Activated T-cell treated with anti-CD3 and anti-CD28 coated beads for 1 hour (primary cell): ENCODE results near the gene ZFX.
"Not testable (repeated sequence)": the region's sequence is repeated elsewhere in the genome, so short reads cannot be mapped to it uniquely, and the experiment has no call there.

Source experiments
- DNase-seq: peaks from one replicate; pipeline ENCODE4 v3.0.0-alpha.2; 2020; ENCODE audit warnings: low read depth

Gene ZFX

GRCh38 chrX:24149351-24150050, at the start of gene ZFX:
Gene ZFX, plus strand, starts transcription at chrX:24149729. Its CDS starts 23,014 bp downstream, at chrX:24172743.
- peak; percentile 47 for DNase-seq

GRCh38 chrX:24100713-24101112, 48.8 kb upstream of the ZFX start:
- DNase-seq = no peak

GRCh38 chrX:24110069-24110468, 39.5 kb upstream of the ZFX start:
- DNase-seq = no peak

- DNase-seq = no peak
Observed at GRCh38 chrX:24113181-24113580, 36.3 kb upstream of the ZFX start.

GRCh38 chrX:24117258-24117657, 32.3 kb upstream of the ZFX start:
- DNase-seq = no peak

GRCh38 chrX:24124244-24124799, 25.2 kb upstream of the ZFX start:
- no peak for DNase-seq

- no peak for DNase-seq
Observed at GRCh38 chrX:24125028-24125612, 24.4 kb upstream of the ZFX start.

- no peak for DNase-seq
Observed at GRCh38 chrX:24131476-24131875, 18.1 kb upstream of the ZFX start.

GRCh38 chrX:24133312-24133711, 16.2 kb upstream of the ZFX start:
- DNase-seq = no peak

GRCh38 chrX:24135768-24136167, 13.8 kb upstream of the ZFX start:
- DNase-seq = not testable (repeated sequence)

- no peak for DNase-seq
Observed at GRCh38 chrX:24137192-24137591, 12.3 kb upstream of the ZFX start.

- DNase-seq = not testable (repeated sequence)
Observed at GRCh38 chrX:24143982-24144381, 5.5 kb upstream of the ZFX start.

GRCh38 chrX:24144528-24144927, 5.0 kb upstream of the ZFX start:
- no peak for DNase-seq

GRCh38 chrX:24145303-24146186, 4.0 kb upstream of the ZFX start:
- DNase-seq = no peak

- no peak for DNase-seq
Observed at GRCh38 chrX:24146283-24146949, 3.1 kb upstream of the ZFX start.

GRCh38 chrX:24147165-24147564, 2.4 kb upstream of the ZFX start:
- no peak for DNase-seq

- DNase-seq = no peak
Observed at GRCh38 chrX:24148121-24148520, 1.4 kb upstream of the ZFX start.

- DNase-seq = peak; percentile 3
Observed at GRCh38 chrX:24148535-24149350, 786 bp upstream of the ZFX start.

- DNase-seq = peak; percentile 63
Observed at GRCh38 chrX:24150051-24150790, 692 bp downstream of the ZFX start.

- DNase-seq = no peak
Observed at GRCh38 chrX:24150898-24151297, 1.4 kb downstream of the ZFX start.
